CD1c-positive myeloid dendritic cell (primary cell): Measurements from ENCODE around the gene PAPSS2.
"Not testable (repeated sequence)": the region's sequence is repeated elsewhere in the genome, so short reads cannot be mapped to it uniquely, and the experiment has no call there.

Experiments
- DNase-seq: peaks from one replicate; pipeline ENCODE4 v3.0.0-alpha.2; 2016; ENCODE audit errors: extremely low spot score

Gene PAPSS2

GRCh38 chr10:87705339-87705738 lies 45.7 kb downstream of the PAPSS2 start:
- no peak for DNase-seq

- no peak for DNase-seq
Observed at GRCh38 chr10:87706731-87707130, 47.1 kb downstream of the PAPSS2 start.

- DNase-seq = no peak
Observed at GRCh38 chr10:87707254-87707653, 47.6 kb downstream of the PAPSS2 start.

- DNase-seq = no peak
Observed at GRCh38 chr10:87712913-87713616, 53.4 kb downstream of the PAPSS2 start.

GRCh38 chr10:87713707-87714106 lies 54.0 kb downstream of the PAPSS2 start:
- no peak for DNase-seq

GRCh38 chr10:87715552-87716347 lies 56.1 kb downstream of the PAPSS2 start:
- peak; percentile 42 for DNase-seq

- DNase-seq = no peak
Observed at GRCh38 chr10:87716348-87716670, 56.6 kb downstream of the PAPSS2 start.

GRCh38 chr10:87720665-87721064 lies 61.0 kb downstream of the PAPSS2 start:
- no peak for DNase-seq

- DNase-seq = no peak
Observed at GRCh38 chr10:87721781-87722180, 62.1 kb downstream of the PAPSS2 start.

GRCh38 chr10:87722716-87723115 lies 63.0 kb downstream of the PAPSS2 start:
- no peak for DNase-seq

- no peak for DNase-seq
Observed at GRCh38 chr10:87723500-87723899, 63.8 kb downstream of the PAPSS2 start.

GRCh38 chr10:87724789-87725188 lies 65.1 kb downstream of the PAPSS2 start:
- no peak for DNase-seq

- DNase-seq = no peak
Observed at GRCh38 chr10:87729940-87730339, 70.3 kb downstream of the PAPSS2 start.

GRCh38 chr10:87733081-87733480 lies 73.4 kb downstream of the PAPSS2 start:
- no peak for DNase-seq

GRCh38 chr10:87734987-87735827 lies 75.5 kb downstream of the PAPSS2 start:
- peak; percentile 24 for DNase-seq

GRCh38 chr10:87738253-87738652 lies 78.6 kb downstream of the PAPSS2 start:
- DNase-seq = not testable (repeated sequence)

GRCh38 chr10:87739703-87740102 lies 80.0 kb downstream of the PAPSS2 start:
- DNase-seq = peak; percentile 46

- DNase-seq = peak; percentile 86
Observed at GRCh38 chr10:87740254-87740655, 80.6 kb downstream of the PAPSS2 start.

- peak; percentile 56 for DNase-seq
Observed at GRCh38 chr10:87742992-87743610, 83.4 kb downstream of the PAPSS2 start.

GRCh38 chr10:87744606-87745005 lies 84.9 kb downstream of the PAPSS2 start:
- DNase-seq = no peak

- no peak for DNase-seq
Observed at GRCh38 chr10:87746911-87747310, 87.2 kb downstream of the PAPSS2 start.

- not testable (repeated sequence) for DNase-seq
Observed at GRCh38 chr10:87748244-87748643, 88.6 kb downstream of the PAPSS2 start.
